Glomerular visceral epithelial cell (primary cell): Measurements from ENCODE around the gene DIABLO.
"Not testable (repeated sequence)": the region's sequence is repeated elsewhere in the genome, so short reads cannot be mapped to it uniquely, and the experiment has no call there.

Source experiments
- DNase-seq: peaks from one replicate; pipeline ENCODE4 v3.0.0-alpha.2; 2016; ENCODE audit errors: extremely low spot score

The DIABLO gene

GRCh38 chr12:122208073-122208820, 17.6 kb downstream of the DIABLO start:
- no peak for DNase-seq

DNA sequence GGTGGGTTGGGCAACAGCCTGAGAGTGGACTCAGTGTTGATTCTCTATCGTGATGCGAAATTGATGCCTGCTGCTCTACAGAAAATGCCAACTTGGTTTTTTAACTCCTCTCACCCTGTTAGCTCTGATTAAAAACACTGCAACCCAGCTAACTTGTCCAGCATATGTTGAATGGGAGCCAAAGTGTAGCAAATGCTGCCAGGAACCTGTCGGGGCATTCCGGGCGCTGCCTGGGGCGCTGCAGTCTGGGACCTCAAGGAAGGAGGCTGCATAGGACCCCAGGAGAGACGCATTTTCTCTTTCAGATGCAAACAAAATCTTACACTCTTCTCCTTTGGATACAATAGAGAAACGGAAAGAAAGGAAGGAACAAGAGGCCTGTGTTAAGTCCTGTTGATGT, 18.5 kb downstream of the DIABLO start:
- DNase-seq, result no peak

- DNase-seq, result no peak
These were observed 18.9 kb downstream of the DIABLO start for GRCh38 chr12:122206976-122207375.

DNA sequence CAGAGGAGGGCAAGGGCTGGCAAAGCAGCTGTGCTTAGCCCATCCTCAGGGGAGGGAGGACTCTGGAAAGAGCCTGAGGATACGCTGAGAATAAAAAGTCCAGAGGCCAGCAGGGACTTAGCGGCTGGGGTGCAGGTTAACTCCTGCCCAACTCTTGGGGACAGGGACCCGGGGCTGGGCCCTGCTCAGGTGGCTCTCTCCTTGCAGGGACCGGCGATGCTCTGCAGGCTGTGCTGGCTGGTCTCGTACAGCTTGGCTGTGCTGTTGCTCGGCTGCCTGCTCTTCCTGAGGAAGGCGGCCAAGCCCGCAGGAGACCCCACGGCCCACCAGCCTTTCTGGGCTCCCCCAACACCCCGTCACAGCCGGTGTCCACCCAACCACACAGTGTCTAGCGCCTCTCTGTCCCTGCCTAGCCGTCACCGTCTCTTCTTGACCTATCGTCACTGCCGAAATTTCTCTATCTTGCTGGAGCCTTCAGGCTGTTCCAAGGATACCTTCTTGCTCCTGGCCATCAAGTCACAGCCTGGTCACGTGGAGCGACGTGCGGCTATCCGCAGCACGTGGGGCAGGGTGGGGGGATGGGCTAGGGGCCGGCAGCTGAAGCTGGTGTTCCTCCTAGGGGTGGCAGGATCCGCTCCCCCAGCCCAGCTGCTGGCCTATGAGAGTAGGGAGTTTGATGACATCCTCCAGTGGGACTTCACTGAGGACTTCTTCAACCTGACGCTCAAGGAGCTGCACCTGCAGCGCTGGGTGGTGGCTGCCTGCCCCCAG, 19.6 kb downstream of the DIABLO start:
- no peak for DNase-seq

- no peak for DNase-seq
These were observed 20.6 kb downstream of the DIABLO start for GRCh38 chr12:122205053-122205925.

- no peak for DNase-seq
These were observed 21.4 kb downstream of the DIABLO start for GRCh38 chr12:122204167-122205052.

DNA sequence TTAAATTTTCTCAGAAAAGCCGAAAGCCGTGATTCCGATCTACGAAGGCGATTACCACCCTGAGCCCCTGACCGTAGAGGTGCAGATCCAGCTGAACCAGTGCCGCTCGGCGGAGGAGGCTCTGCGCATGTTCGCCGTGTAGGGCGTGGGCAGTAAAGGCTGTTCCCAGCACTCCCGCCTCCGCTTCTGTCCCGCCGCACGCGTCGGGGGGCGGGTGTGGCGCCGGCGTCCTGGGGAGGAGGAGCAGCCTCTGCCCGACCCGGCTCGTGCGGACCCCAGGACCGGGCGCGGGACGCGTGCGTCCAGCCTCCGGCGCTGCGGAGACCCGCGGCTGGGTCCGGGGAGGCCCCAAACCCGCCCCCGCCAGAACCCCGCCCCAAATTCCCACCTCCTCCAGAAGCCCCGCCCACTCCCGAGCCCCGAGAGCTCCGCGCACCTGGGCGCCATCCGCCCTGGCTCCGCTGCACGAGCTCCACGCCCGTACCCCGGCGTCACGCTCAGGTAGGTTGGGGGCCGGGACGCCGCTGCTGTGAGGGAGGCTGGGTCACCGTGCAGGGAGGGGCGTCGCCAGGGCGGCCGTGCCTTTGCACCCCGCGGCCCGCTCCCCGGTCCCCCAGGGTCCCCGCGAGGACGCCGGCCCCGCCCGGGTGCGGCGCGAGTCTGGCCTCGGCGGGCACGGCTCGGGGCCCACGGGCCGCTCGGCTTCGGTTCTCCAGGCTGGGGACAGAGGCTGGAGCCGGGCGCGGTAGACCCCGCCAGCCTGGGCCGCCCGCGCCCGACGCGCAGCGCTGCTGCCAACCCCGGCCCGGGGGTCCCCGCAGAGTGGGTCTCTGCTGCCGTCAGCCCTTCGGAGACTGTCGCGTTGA, 22.3 kb downstream of the DIABLO start, which contains the start of gene B3GNT4:
Gene B3GNT4 (plus strand): TSS at position 409 of the 866 bp plus-strand sequence. CDS start 910 bp downstream, outside the sequence.
- DNase-seq, result peak; percentile 65

GRCh38 chr12:122202811-122203210, 23.0 kb downstream of the DIABLO start:
- not testable (repeated sequence) for DNase-seq

DNA sequence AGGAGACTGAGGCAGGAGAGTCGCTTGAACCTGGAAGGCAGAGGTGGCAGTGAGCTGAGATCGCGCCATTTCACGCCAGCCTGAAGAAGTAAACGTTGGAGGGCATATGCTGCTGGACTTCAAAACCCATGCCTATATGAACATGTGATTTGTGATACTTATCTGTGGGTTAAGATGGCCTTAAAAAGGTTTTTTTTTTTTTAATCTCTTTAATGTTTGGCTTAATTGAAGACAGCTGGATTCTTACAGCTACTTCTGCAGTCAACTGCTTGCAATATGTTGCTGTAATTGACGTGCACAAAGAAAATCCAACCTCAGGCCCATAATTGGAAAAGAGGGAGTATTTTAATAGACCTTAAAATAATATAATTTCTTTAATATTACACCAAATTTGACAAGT, 23.8 kb downstream of the DIABLO start:
- DNase-seq, result no peak

DNA sequence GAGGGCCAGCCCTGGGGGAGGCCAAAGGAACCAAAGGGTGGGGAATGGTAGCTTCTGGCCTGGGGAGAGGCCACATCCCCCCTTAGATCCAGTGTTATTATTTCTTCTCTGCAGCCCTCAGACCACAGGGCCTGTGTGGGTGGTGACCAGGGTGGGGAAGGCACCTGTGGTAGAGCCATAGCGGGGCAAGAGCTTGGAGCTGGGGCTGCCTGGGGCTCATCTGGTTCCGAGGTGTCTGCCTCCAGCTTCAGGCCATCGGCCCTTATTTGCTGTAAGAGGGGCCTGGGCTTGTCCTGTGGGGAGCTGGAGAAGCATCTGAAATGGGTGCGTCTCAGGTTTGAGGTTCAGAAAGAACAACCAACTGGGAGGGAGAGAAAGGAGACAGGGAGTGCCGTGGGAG, 24.5 kb downstream of the DIABLO start:
- DNase-seq, result no peak

DNA sequence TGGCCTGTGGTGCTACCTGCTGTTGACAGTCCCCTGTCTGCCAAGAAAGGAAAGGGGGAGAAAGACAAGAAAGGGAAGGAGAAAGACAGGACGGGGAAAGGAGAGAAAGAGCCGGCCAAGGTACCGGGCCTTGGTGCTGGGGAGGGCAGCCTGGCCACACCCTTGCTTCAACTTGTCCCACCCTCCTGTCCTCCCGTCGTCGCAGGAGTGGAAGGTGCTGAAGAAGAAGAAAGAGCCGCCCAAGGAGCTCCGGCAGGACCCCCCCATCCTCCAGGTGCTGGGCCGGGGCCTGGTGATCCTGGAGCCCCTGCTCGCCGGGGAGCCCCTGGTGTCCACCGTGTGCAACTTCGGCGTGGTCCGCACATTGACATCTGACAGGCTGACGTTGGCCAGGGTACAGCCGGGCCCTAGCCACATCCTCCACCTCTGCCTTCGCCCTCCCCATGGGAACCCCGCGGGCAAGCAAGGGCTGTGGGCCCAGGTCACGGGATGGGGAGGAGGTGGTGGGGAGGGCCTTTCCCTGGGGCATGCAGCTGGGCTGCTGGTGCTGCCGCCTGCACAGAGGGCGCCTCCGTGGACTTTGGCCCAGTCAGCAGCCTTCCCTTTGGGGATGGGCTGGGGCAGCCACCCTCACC, 25.2 kb downstream of the DIABLO start:
- no peak for DNase-seq

GRCh38 chr12:122199484-122200355, 26.1 kb downstream of the DIABLO start:
- no peak for DNase-seq

GRCh38 chr12:122197612-122197966, 28.3 kb downstream of the DIABLO start:
- no peak for DNase-seq

GRCh38 chr12:122195405-122195804, 30.4 kb downstream of the DIABLO start:
- DNase-seq, result no peak

- no peak for DNase-seq
These were observed 31.0 kb downstream of the DIABLO start for GRCh38 chr12:122194804-122195203.

- DNase-seq, result no peak
These were observed 33.4 kb downstream of the DIABLO start for GRCh38 chr12:122192441-122192840.

DNA sequence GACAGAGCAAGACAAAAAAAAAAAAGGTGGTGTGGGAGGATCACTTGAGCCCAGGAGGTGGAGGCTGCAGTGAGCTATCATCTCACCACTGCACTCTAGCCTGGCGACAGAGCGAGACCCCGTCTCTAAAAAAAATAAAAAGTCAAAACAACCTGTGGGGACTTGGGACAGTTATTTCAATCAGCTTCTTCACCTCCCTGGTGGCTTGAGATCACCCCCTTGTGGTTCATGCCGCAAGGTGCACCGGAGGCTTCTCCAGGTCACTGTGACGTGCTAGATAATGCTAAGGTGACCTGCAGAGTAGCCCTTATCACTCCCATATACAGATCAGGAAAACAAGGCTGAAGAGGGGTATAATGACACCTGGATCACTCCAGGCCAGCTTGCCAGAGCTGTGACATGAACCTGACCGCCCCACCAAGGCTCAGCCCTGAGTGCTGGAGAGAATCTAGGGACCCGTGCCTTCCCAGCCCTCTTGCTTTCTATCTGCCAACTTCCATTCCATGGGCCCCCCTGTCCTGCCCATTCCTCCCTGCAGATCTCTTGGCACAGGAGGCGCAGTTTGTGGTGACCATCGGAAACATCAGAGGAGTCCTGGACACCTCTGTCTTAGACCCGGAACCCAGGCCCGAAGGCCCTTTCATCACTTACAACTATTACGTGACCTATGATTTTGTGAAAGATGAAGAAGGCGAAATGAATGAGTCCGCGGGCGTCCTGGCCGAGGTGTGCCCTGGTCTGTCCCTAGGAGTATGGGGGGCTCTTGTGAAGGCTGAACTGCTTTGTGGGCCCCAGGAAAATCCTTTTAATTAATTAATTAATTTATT, 34.8 kb downstream of the DIABLO start:
- DNase-seq, result peak; percentile 54
